ENCODE measurements around the gene TRAK2. TPM values are rescaled to one million over a fixed set of nuclear protein-coding genes. Genes with fewer than 3 reads are reported as not detected.

The TRAK2 gene
- 10 to 100 TPM; 53.4 to 60.1 TPM for total RNA-seq

DNA sequence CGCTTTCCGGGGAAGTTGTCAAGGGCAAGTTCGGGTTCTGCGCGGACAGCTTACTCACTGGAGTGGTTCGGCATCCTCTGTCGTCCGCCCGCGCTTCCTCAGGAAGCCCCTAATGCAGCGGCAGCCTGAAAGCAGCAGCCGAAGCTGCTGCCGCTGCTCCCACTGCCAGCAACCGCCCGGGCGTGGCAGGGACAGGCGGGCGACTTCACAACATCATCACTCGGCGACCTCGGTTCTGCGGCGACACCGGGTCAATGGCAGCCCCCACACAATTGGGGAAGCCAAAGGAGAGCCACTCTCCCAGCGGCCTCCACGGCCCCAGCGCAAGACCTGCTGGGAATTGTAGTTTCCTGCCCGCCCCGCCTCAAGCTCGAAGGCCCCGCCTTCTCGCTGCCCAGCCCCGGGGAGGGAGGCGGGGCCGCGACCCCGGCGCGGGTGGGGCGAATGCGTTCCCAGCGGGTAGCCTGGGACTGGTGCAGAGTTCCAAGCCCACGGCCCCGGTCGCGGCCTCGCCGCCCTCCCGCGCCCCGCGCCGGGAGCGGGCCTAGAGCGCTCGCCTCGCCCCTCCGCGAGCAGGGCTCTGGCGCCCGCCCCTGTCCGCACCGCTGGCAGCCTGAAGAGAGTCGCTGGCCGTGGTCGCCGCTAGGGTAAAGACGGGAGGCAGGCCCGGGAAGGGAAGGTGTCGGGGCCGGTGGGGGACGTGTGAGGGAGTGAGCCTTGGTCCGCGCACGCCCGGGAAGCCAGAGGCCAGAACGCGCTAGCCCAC is at the start of gene TRAK2, which contains the start of gene STRADB:
Gene TRAK2, minus strand, starts transcription at position 167 of the 766 bp plus-strand sequence. CDS start 30,951 bp downstream, outside the sequence.
Gene STRADB, plus strand, starts transcription at position 449 of the 766 bp plus-strand sequence. CDS start 3,101 bp downstream, outside the sequence.

GRCh38 chr2:201357221-201357620 is 94.0 kb downstream of the TRAK2 start, which contains the start of gene FLACC1:
Gene FLACC1 (minus strand): TSS chr2:201357345. CDS start chr2:201351404, 5,941 bp downstream.

Other genes starting within 250 kb of the TRAK2 start
- 10 to 100 TPM; 91.6 to 92.2 TPM for gene CASP8, start 190.9 kb downstream of the TRAK2 start, total RNA-seq
- gene FLACC1, start 94.1 kb downstream of the TRAK2 start, total RNA-seq = 1 to 10 TPM; 4.9 to 5.5 TPM
- gene STRADB, start 282 bp upstream of the TRAK2 start, total RNA-seq = 10 to 100 TPM; 31.3 to 38.7 TPM
- gene TMEM237, start 192.0 kb upstream of the TRAK2 start, total RNA-seq = 10 to 100 TPM; 15.8 to 17.4 TPM
- not detected for gene MPP4, start 247.2 kb upstream of the TRAK2 start, total RNA-seq